Omental fat pad (tissue), 4 donors: ENCODE measurements around the gene TP63. TPM values are rescaled to one million over a fixed set of nuclear protein-coding genes. Genes with fewer than 3 reads are reported as not detected.

Experiments
- ATAC-seq: fragments of 150-250 bp; one replicate; pipeline ENCODE4 v1.9.1; 2016; ENCODE audit warnings: mild to moderate bottlenecking, moderate library complexity; ENCODE audit not compliant: low FRiP score
- DNase-seq: peaks from one replicate; pipeline ENCODE4 v3.0.0-alpha.2; 2019; ENCODE audit warnings: low spot score
- CTCF ChIP-seq, 3 donors: fragments of 450-650 bp; IDR thresholded peaks; one replicate each; pipeline ENCODE4 v1.5.1; 2016 to 2017; ENCODE audit warnings: antibody characterized with exemption in 3 of 3, mild to moderate bottlenecking in 3 of 3, moderate library complexity in 2 of 3
- total RNA-seq, 4 donors: library from RNA; depleted of rRNA; stranded (reverse); fragments of >200 nt; gene quantifications; one replicate each; pipeline ENCODE4 v1.1.0, GENCODE V29; 2016

The TP63 gene
- total RNA-seq, 4 donors from 2014 or later = 0.19 to 0.24 TPM; not detected in 2

GRCh38 chr3:189820365-189820720 lies 189.2 kb downstream of the TP63 start:
- DNase-seq = no peak
- ATAC-seq = no peak
- no peak for TF ChIP-seq CTCF (IDR thresholded peaks at IDR 0.05)

DNA sequence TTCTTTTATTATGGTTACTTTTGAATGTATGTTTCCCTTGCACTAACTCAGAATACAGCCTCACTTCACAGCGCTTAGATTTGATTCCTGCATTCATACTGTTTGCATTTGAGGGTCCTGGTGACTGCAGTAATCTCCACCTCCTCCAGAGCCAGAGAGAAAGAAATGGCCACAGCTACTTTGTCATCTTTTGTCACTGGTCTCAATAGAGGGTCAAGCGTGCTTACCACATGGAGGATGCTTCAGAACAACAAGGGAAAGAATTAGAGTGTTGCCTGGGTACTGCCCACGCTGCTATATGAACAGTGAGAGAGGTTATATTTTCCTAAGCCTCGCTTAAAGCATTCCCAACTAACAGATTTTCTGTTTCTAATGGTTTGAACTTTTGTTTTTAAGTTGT lies 190.1 kb downstream of the TP63 start:
- no peak for ATAC-seq
- no peak for TF ChIP-seq CTCF (IDR thresholded peaks at IDR 0.05)

GRCh38 chr3:189822726-189823125 lies 191.5 kb downstream of the TP63 start:
- DNase-seq = no peak
- TF ChIP-seq CTCF (IDR thresholded peaks at IDR 0.05) = no peak
- ATAC-seq = no peak

More for the DNA sequence above, 190.1 kb downstream of the TP63 start:
- DNase-seq = no peak

DNA sequence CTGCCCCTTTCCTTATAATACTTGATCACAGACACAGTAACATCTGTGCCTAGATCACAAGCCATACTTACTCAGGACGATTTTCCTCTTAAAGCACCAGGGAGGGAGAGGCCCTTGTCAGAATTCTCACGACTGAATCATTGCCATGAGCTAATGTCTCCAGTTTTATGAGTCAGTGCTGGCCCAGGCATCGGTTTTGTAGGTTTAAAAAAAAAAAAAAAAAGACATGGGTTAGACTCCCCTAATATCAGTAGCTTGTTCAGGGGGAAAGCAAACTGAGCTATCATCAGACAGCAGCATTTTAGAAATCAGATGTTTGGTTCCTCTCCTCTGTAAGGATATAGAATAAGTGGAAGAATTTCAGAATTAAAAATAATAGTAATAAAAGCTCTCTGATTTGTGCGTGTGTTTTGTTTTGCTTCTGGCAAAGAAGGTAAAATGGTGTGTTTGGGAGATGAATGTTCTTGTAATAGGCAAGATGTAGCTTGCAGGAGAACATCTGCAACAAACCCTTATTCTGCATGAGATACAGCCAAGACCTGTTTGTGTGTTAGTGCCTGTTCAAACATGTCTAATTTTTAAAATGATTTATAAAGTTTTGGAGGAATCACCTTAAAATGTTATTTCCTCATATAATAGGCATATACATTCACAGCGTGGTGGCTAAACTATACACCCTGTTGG lies 193.6 kb downstream of the TP63 start:
- TF ChIP-seq CTCF (IDR thresholded peaks at IDR 0.05) = no peak
- ATAC-seq (peak; percentile 86), DNase-seq (no peak)

- no peak for ATAC-seq
- DNase-seq = no peak
- no peak for TF ChIP-seq CTCF (IDR thresholded peaks at IDR 0.05)
Measured at GRCh38 chr3:189826566-189826965, 195.4 kb downstream of the TP63 start.

- ATAC-seq = no peak
- no peak for TF ChIP-seq CTCF (IDR thresholded peaks at IDR 0.05)
- DNase-seq = no peak
Measured at GRCh38 chr3:189827108-189827507, 195.9 kb downstream of the TP63 start.

GRCh38 chr3:189830401-189830800 lies 199.2 kb downstream of the TP63 start:
- no peak for DNase-seq
- ATAC-seq = no peak
- no peak for TF ChIP-seq CTCF (IDR thresholded peaks at IDR 0.05)
